HFFc6 (cell line): ENCODE results near the gene TMEM256. TPM values are rescaled to one million over a fixed set of nuclear protein-coding genes. Genes with fewer than 3 reads are reported as not detected.

ENCODE experiments used
- DNase-seq: peaks from one replicate; pipeline ENCODE4 v3.0.0-alpha.2; 2018
- H3K27ac Mint-ChIP-seq: 2 replicates; pipeline ENCODE4 v1.8.0; 2020; ENCODE audit warnings: mild to moderate bottlenecking, mixed read lengths
- H3K27me3 Mint-ChIP-seq: 2 replicates; pipeline ENCODE4 v1.8.0; 2021; ENCODE audit warnings: mild to moderate bottlenecking, moderate library complexity, mixed read lengths; ENCODE audit not compliant: insufficient read depth
- H3K36me3 Mint-ChIP-seq: 2 replicates; pipeline ENCODE4 v1.8.0; 2021; ENCODE audit warnings: low read depth, mixed read lengths
- H3K4me1 Mint-ChIP-seq: 2 replicates; pipeline ENCODE4 v1.8.0; 2020; ENCODE audit warnings: low read depth, mixed read lengths
- H3K4me3 Mint-ChIP-seq: 2 replicates; pipeline ENCODE4 v1.8.0; 2020; ENCODE audit warnings: mild to moderate bottlenecking, moderate library complexity, mixed read lengths
- H3K9me3 Mint-ChIP-seq: 2 replicates; pipeline ENCODE4 v1.8.0; 2020; ENCODE audit warnings: mild to moderate bottlenecking, mixed read lengths
- CTCF ChIP-seq: fragments of 200-600 bp; sonication (generic); IDR thresholded peaks from 2 replicates; pipeline ENCODE4 v1.5.0; 2021; ENCODE audit warnings: antibody characterized with exemption, mild to moderate bottlenecking
- total RNA-seq, 6 experiments: library from RNA; stranded (reverse); fragmentation: NEBNext Ultra II Directional; extraction: Animal tissue kit (Norgen Biotek cat#: 25700); gene quantifications; 2 replicates in 1 of 6; 3 replicates in 5 of 6; pipeline ENCODE4 v1.2.3, GENCODE V29; 2021

TMEM256 gene
- total RNA-seq, 6 experiments from 2014 or later, result 52.2 to 79.1 (median 72.3) TPM

DNA sequence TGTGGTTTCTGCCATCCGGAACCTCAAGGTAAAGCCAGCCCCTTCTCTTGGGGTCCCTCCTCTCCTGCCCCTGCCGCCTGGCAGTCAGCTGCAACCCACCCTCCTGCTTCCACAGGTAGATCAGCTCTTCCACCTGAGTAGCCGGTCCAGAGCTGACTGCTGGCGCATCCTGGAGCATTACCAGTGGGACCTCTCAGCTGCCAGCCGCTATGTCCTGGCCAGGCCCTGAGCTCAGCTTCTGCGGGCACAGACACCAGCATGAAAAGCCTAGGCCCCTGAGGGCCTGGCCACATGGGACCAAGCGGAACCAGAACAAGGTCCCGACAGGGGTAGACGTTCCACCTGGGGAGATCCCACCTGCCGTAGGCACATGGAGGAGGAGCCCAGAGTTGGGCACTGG lies 15.0 kb downstream of the TMEM256 start:
- no peak for DNase-seq
- Mint-ChIP-seq H3K4me3 (no peak overlapping the region), H3K36me3 (peaks cover 9% of the 10 kb centered on the region; the same call in 1 of the 2 replicates), H3K27me3 (no peaks in the 10 kb centered on the region; the same call in 1 of the 2 replicates), H3K4me1 (no peaks in the 10 kb centered on the region), H3K9me3 (no peaks in the 10 kb centered on the region), H3K27ac (no peak overlapping the region)
- TF ChIP-seq CTCF, result no peak

GRCh38 chr17:7384489-7385081 lies 19.3 kb downstream of the TMEM256 start:
- H3K9me3 Mint-ChIP-seq, result peaks cover 4% of the 10 kb centered on the region; the same call in 1 of the 2 replicates
- H3K4me1 Mint-ChIP-seq, result peaks cover 6% of the 10 kb centered on the region
- no peak overlapping the region for H3K27ac Mint-ChIP-seq
- TF ChIP-seq CTCF, result no peak
- H3K4me3 Mint-ChIP-seq, result no peak overlapping the region; the same call in 1 of the 2 replicates
- H3K36me3 Mint-ChIP-seq, result peaks cover 4% of the 10 kb centered on the region; the same call in 1 of the 2 replicates
- peaks cover 14% of the 10 kb centered on the region for H3K27me3 Mint-ChIP-seq
- DNase-seq, result no peak

DNA sequence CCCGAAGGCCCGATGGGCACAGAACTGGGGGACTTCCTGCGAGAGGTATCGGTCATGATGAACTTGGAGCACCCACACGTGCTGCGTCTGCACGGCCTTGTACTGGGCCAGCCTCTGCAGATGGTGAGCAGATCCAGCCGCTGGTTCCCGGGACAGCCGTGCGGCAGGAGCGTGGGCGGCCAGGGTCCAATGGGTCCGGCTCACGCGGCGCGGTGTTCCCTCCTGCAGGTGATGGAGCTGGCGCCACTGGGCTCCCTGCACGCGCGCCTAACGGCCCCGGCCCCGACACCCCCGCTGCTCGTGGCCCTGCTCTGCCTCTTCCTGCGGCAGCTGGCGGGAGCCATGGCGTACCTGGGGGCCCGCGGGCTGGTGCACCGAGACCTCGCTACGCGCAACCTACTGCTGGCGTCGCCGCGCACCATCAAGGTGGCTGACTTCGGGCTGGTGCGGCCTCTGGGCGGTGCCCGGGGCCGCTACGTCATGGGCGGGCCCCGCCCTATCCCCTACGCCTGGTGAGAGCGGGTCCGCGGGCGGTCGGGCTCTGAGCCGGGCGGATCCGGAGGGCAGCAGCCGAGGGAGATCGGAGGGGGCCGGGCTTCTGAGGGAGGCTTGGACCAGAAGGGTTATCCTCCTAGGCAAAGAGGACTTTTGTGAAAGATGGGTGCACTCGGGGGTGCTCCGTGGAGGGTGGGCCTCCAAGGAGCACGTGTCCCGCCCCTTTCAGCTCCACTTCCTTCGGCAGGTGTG lies 20.0 kb downstream of the TMEM256 start:
- H3K27me3 Mint-ChIP-seq, result peaks cover 18% of the 10 kb centered on the region
- TF ChIP-seq CTCF, result no peak
- H3K9me3 Mint-ChIP-seq, result peaks cover 11% of the 10 kb centered on the region
- peaks cover 10% of the 10 kb centered on the region for H3K36me3 Mint-ChIP-seq
- H3K4me3 Mint-ChIP-seq, result peak overlapping the region; percentile 37; the same call in 1 of the 2 replicates
- no peak overlapping the region for H3K27ac Mint-ChIP-seq
- DNase-seq, result no peak
- peaks cover 6% of the 10 kb centered on the region for H3K4me1 Mint-ChIP-seq

DNA sequence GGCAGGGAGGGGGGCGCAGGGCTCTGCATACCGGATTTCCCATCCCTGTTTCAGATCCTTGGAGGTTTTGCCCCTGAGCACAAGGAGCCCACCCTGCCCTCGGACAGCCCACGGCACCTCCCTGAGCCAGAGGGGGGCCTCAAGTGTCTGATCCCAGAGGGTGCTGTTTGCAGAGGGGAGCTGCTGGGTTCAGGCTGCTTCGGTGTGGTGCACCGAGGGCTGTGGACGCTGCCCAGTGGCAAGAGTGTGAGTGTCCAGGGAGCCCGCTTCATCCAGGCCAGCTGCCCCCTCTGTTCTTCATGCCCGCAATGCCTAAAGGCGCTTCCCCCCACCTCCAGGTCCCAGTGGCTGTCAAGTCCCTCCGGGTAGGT lies 20.5 kb downstream of the TMEM256 start:
- H3K27ac Mint-ChIP-seq, result no peak overlapping the region
- H3K4me3 Mint-ChIP-seq, result no peak overlapping the region
- H3K4me1 Mint-ChIP-seq, result peaks cover 6% of the 10 kb centered on the region
- DNase-seq, result no peak
- peaks cover 18% of the 10 kb centered on the region for H3K27me3 Mint-ChIP-seq
- peaks cover 11% of the 10 kb centered on the region for H3K36me3 Mint-ChIP-seq
- peaks cover 11% of the 10 kb centered on the region for H3K9me3 Mint-ChIP-seq
- no peak for TF ChIP-seq CTCF

GRCh38 chr17:7382901-7383300 lies 21.0 kb downstream of the TMEM256 start:
- no peak for DNase-seq
- Mint-ChIP-seq H3K36me3 (peaks cover 11% of the 10 kb centered on the region), H3K27ac (no peak overlapping the region), H3K9me3 (peaks cover 11% of the 10 kb centered on the region), H3K4me3 (no peak overlapping the region), H3K4me1 (peaks cover 6% of the 10 kb centered on the region), H3K27me3 (peaks cover 19% of the 10 kb centered on the region)
- no peak for TF ChIP-seq CTCF
